ENCODE data around the gene NR4A1. TPM values are rescaled to one million over a fixed set of nuclear protein-coding genes. Genes with fewer than 3 reads are reported as not detected.

The NR4A1 gene
- 100 to 1,000 TPM in 3 of 4 donors, 10 to 100 TPM in 1; 31.7 to 297 (median 135) TPM for total RNA-seq

GRCh38 chr12:52050758-52051541 is at the start of gene NR4A1:
Gene NR4A1, plus strand, starts transcription at chr12:52051442. Its CDS starts 2,887 bp downstream, at chr12:52054329.
- peak in 3 of 4 experiments; percentile 13 to 34 (median 31) for TF ChIP-seq CTCF (IDR thresholded peaks at IDR 0.05)
- peak; percentile 97 to 99 for TF ChIP-seq POLR2A (IDR thresholded peaks at IDR 0.05)

GRCh38 chr12:52003016-52003550 is 48.2 kb upstream of the NR4A1 start:
- no peak for TF ChIP-seq POLR2A (IDR thresholded peaks at IDR 0.05)
- no peak for DNase-seq
- no peaks in the 10 kb centered on the region for H3K36me3 ChIP-seq
- intact Hi-C loops (cut with DNase I; ENCODE audit: low total_unique reads), result no loop called here
- no peak overlapping the region for H3K4me3 ChIP-seq
- H3K4me1 ChIP-seq, result no peaks in the 10 kb centered on the region
- no peaks in the 10 kb centered on the region for H3K27me3 ChIP-seq
- H3K9me3 ChIP-seq, result no peaks in the 10 kb centered on the region
- H3K27ac ChIP-seq, result no peak overlapping the region

More at GRCh38 chr12:52050758-52051541, at the start of gene NR4A1:
- peak within 1 kb of the TSS; percentile 98 to 99 for H3K27ac ChIP-seq
- H3K27me3 ChIP-seq, result no peaks in the 10 kb centered on the region
- peak; percentile 99 for DNase-seq
- H3K4me3 ChIP-seq, result peak within 1 kb of the TSS; percentile 73 to 74
- intact Hi-C loops (cut with DNase I; ENCODE audit: low total_unique reads), result no loop called here
- H3K9me3 ChIP-seq, result no peaks in the 10 kb centered on the region
- peaks cover under 1 to 12% of the 10 kb centered on the region in 2 donors for H3K4me1 ChIP-seq
- no peaks in the 10 kb centered on the region for H3K36me3 ChIP-seq

- no peak for DNase-seq
- Histone ChIP-seq H3K9me3 (no peaks in the 10 kb centered on the region), H3K27ac (no peak overlapping the region), H3K27me3 (no peaks in the 10 kb centered on the region), H3K4me1 (no peaks in the 10 kb centered on the region), H3K36me3 (no peaks in the 10 kb centered on the region), H3K4me3 (no peak overlapping the region)
- intact Hi-C loops (cut with DNase I; ENCODE audit: low total_unique reads), result no loop called here
- TF ChIP-seq POLR2A (IDR thresholded peaks at IDR 0.05), result no peak
- no peak for TF ChIP-seq CTCF (IDR thresholded peaks at IDR 0.05)
These were observed 47.7 kb upstream of the NR4A1 start for GRCh38 chr12:52003591-52003990.

- H3K4me3 ChIP-seq, result no peak overlapping the region
- no peak for TF ChIP-seq POLR2A (IDR thresholded peaks at IDR 0.05)
- peak; percentile 73 to 92 (median 84) for TF ChIP-seq CTCF (IDR thresholded peaks at IDR 0.05)
- no peaks in the 10 kb centered on the region for H3K27me3 ChIP-seq
- intact Hi-C loops (cut with DNase I; ENCODE audit: low total_unique reads), result no loop called here
- H3K4me1 ChIP-seq, result no peaks in the 10 kb centered on the region
- H3K9me3 ChIP-seq, result no peaks in the 10 kb centered on the region
- peak overlapping the region in 1 of 2 donors; percentile 12 for H3K27ac ChIP-seq
- no peaks in the 10 kb centered on the region for H3K36me3 ChIP-seq
- peak; percentile 66 to 75 for DNase-seq
These were observed 47.1 kb upstream of the NR4A1 start for GRCh38 chr12:52004042-52004648.

GRCh38 chr12:52005218-52005902 is 45.9 kb upstream of the NR4A1 start:
- no peak for DNase-seq
- no peaks in the 10 kb centered on the region for H3K9me3 ChIP-seq
- intact Hi-C loops (cut with DNase I; ENCODE audit: low total_unique reads), result no loop called here
- no peak overlapping the region for H3K4me3 ChIP-seq
- H3K27me3 ChIP-seq, result no peaks in the 10 kb centered on the region
- H3K36me3 ChIP-seq, result no peaks in the 10 kb centered on the region
- no peaks in the 10 kb centered on the region for H3K4me1 ChIP-seq
- TF ChIP-seq CTCF (IDR thresholded peaks at IDR 0.05), result no peak
- TF ChIP-seq POLR2A (IDR thresholded peaks at IDR 0.05), result no peak
- H3K27ac ChIP-seq, result no peak overlapping the region
